A549 (cell line): ENCODE data around the gene CEP85. TPM values are rescaled to one million over a fixed set of nuclear protein-coding genes. Genes with fewer than 3 reads are reported as not detected.

Source experiments
- ATAC-seq, 2 experiments: fragments of 200-7000 bp in 1 of 2; fragments of >200 bp in 1 of 2; cut with Nextera tagmentation in 1 of 2; cut with Tn5 transposase in 1 of 2; 3 replicates each; pipeline versions ENCODE4 v1.8.0 to v1.9.1; 2018 to 2020; ENCODE audit warnings: mild to moderate bottlenecking in 1 of 2, moderate library complexity in 1 of 2
- CTCF ChIA-PET: fragments of 300-600 bp; sonication (Branson Sonifier 250); formaldehyde crosslinking; extraction: SDS; loops from one replicate; lab custom pipeline; 2021; ENCODE audit warnings: antibody characterized with exemption, inconsistent platforms; lab: Yijun Ruan, JAX
- POLR2A ChIA-PET: fragments of 350-600 bp; formaldehyde crosslinking; extraction: SDS; loops from one replicate; lab custom pipeline; 2021; ENCODE audit warnings: antibody characterized with exemption, inconsistent platforms; lab: Yijun Ruan, JAX
- DNase-seq, 2 experiments: peaks; one replicate each; pipeline versions ENCODE4 v3.0.0 to v3.0.0-alpha.2; 2011 to 2016; ENCODE audit warnings: low read depth in 1 of 2, low spot score in 1 of 2
- FAIRE-seq: peaks from 2 replicates; lab custom pipeline; 2011; peaks lifted over from hg19 to GRCh38; lab: Jason Lieb, UNC
- H3K27ac ChIP-seq, 2 experiments: fragments of >200 bp; sonication (Bioruptor Twin); formaldehyde crosslinking; 3 replicates each; pipeline ENCODE4 v1.5.1; 2016 to 2017
- H3K4me1 ChIP-seq: fragments of >200 bp; sonication (Bioruptor Twin); formaldehyde crosslinking; 3 replicates; pipeline ENCODE4 v1.6.1; 2016
- H3K4me2 ChIP-seq: fragments of >200 bp; sonication (Bioruptor Twin); formaldehyde crosslinking; 3 replicates; pipeline ENCODE4 v1.6.1; 2016
- H3K4me3 ChIP-seq: fragments of >200 bp; sonication (Bioruptor Twin); formaldehyde crosslinking; 3 replicates; pipeline ENCODE4 v1.5.1; 2016
- H3K9me3 ChIP-seq: fragments of >200 bp; sonication (Bioruptor Twin); formaldehyde crosslinking; 3 replicates; pipeline ENCODE4 v1.6.1; 2016
- BCL3 ChIP-seq: fragments of >200 bp; sonication (Bioruptor Twin); formaldehyde crosslinking; IDR thresholded peaks from 3 replicates; pipeline ENCODE4 v1.6.1; 2016
- BHLHE40 ChIP-seq: IDR thresholded peaks from 2 replicates; pipeline ENCODE4 v1.6.1; 2012; ENCODE audit warnings: low read depth, low read length, inconsistent platforms
- CBX2 ChIP-seq: fragments of 200-600 bp; sonication (generic); IDR thresholded peaks from 2 replicates; pipeline ENCODE4 v1.6.1; 2016; ENCODE audit warnings: low read depth, mild to moderate bottlenecking, borderline replicate concordance
- CHD4 ChIP-seq: fragments of 200-600 bp; sonication (generic); IDR thresholded peaks from 2 replicates; pipeline ENCODE4 v1.6.1; 2016; ENCODE audit warnings: antibody characterized with exemption, mild to moderate bottlenecking, borderline replicate concordance
- E2F6 ChIP-seq: IDR thresholded peaks from 2 replicates; pipeline ENCODE4 v1.6.1; 2012; ENCODE audit warnings: low read depth, borderline replicate concordance
- ESRRA ChIP-seq: fragments of 150-350 bp; IDR thresholded peaks from 2 replicates; pipeline ENCODE4 v1.6.1; 2014; ENCODE audit warnings: mild to moderate bottlenecking, low read length, borderline replicate concordance
- FOSL2 ChIP-seq, 2 experiments: fragments of 450-650 bp in 1 of 2; fragments of >200 bp in 1 of 2; sonication (Bioruptor Twin) in 1 of 2; formaldehyde crosslinking; IDR thresholded peaks; 2 replicates each; pipeline versions ENCODE4 v1.5.0 to v1.6.1; 2016 to 2020; ENCODE audit warnings: mild to moderate bottlenecking in 1 of 2, moderate library complexity in 1 of 2
- FOXS1 ChIP-seq: fragments of 250-450 bp; sonication (Bioruptor Pico); IDR thresholded peaks from 2 replicates; pipeline ENCODE4 v1.5.0; 2020; ENCODE audit warnings: mild to moderate bottlenecking, moderate library complexity
- HES2 ChIP-seq: fragments of >200 bp; sonication (Bioruptor Twin); formaldehyde crosslinking; IDR thresholded peaks from 2 replicates; pipeline ENCODE4 v1.6.1; 2016
- JUN ChIP-seq, 2 experiments: fragments of >200 bp; sonication (Bioruptor Twin); formaldehyde crosslinking; IDR thresholded peaks; 2 replicates in 1 of 2; 3 replicates in 1 of 2; pipeline ENCODE4 v1.6.1; 2016 to 2017
- KDM5A ChIP-seq: fragments of 200-600 bp; sonication (generic); IDR thresholded peaks from 2 replicates; pipeline ENCODE4 v1.6.1; 2016; ENCODE audit warnings: antibody characterized with exemption, mild to moderate bottlenecking
- MAZ ChIP-seq: fragments of 150-350 bp; IDR thresholded peaks from 2 replicates; pipeline ENCODE4 v1.6.1; 2014; ENCODE audit warnings: antibody characterized with exemption, low read depth, low read length, borderline replicate concordance
- MYC ChIP-seq: IDR thresholded peaks from 2 replicates; pipeline ENCODE4 v1.6.1; 2012; ENCODE audit warnings: mild to moderate bottlenecking, inconsistent platforms, low read length, improper control_type of control experiment, borderline replicate concordance
- NFE2L2 ChIP-seq: fragments of 150-350 bp; conservative IDR thresholded peaks from 2 replicates; pipeline ENCODE4 v1.6.1; 2014; ENCODE audit warnings: low read length
- NPAS2 ChIP-seq: fragments of 250-450 bp; sonication (Bioruptor Pico); IDR thresholded peaks from 2 replicates; pipeline ENCODE4 v1.8.0; 2022; ENCODE audit warnings: mild to moderate bottlenecking, moderate library complexity, borderline replicate concordance
- REST ChIP-seq: fragments of 200-600 bp; sonication (generic); IDR thresholded peaks from 2 replicates; pipeline ENCODE4 v1.6.1; 2016; ENCODE audit warnings: antibody characterized with exemption, mild to moderate bottlenecking, moderate library complexity
- SMC3 ChIP-seq: fragments of >200 bp; sonication (Bioruptor Twin); formaldehyde crosslinking; IDR thresholded peaks from 3 replicates; pipeline ENCODE4 v1.6.1; 2018; ENCODE audit warnings: inconsistent platforms
- SREBF2 ChIP-seq: fragments of 450-650 bp; IDR thresholded peaks from 2 replicates; pipeline ENCODE4 v1.6.1; 2014; ENCODE audit warnings: mild to moderate bottlenecking, moderate library complexity
- WGBS: methylation state at CpG from one replicate; pipeline ENCODE4 v1.1.6; 2017; ENCODE audit errors: missing lambda C conversion rate; 5-methylcytosine and 5-hydroxymethylcytosine counted together
- polyA plus RNA-seq, 4 experiments: library from polyadenylated mRNA; depleted of rRNA in 3 of 4; stranded (reverse); fragments of >200 nt; fragmentation: RNase III in 1 of 4; extraction: RNeasy Plus Mini Kit Qiagen cat#74134 plus additional on column Dnase treatment in 1 of 4; gene quantifications; 2 replicates in 3 of 4; 3 replicates in 1 of 4; pipeline ENCODE4 v1.2.3, GENCODE V29; 2011 to 2017
- TF ChIP-seq, protein P1 (sequence below): IDR thresholded peaks from 2 replicates; pipeline ENCODE4 v1.6.1; 2012

The CEP85 gene
- polyA plus RNA-seq, 2 of the 4 experiments (the other 2 are of a cell fraction): 13.0 to 21.1 TPM

DNA sequence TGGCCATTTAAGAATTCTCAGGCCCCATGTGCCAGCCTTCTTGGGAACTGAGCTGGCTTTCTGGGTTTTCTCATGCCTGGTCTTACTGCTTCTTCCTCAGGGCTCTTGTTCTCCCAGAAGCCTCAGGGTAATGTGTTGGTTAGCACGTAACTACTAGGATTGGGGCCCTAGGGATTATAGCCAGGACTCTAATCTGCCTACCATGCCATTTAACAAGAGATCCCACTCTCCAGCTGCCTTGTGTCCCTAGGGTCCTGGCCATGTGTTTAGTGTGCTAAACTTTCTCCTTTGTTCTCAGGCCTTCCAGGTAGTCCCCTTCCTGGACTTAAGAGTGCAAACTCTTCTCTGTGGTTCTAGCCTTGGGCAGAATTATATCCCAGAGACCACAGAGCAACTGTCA, 43.7 kb downstream of the CEP85 start:
- TF ChIP-seq BHLHE40 (no peak), SMC3 (no peak), NPAS2 (CRISPR knock-in tag) (no peak), FOXS1 (CRISPR knock-in tag) (no peak), REST (no peak), FOSL2 (IDR thresholded peaks at IDR 0.05) (no peak), FOSL2 (CRISPR knock-in tag; IDR thresholded peaks at IDR 0.05) (no peak), ESRRA (no peak), BCL3 (no peak), CBX2 (no peak), NFE2L2 (no peak), HES2 (no peak), SREBF2 (no peak), KDM5A (no peak), MAZ (no peak), JUN (IDR thresholded peaks at IDR 0.05) (no peak), E2F6 (no peak), MYC (no peak)
- TF ChIP-seq, protein P1, sequence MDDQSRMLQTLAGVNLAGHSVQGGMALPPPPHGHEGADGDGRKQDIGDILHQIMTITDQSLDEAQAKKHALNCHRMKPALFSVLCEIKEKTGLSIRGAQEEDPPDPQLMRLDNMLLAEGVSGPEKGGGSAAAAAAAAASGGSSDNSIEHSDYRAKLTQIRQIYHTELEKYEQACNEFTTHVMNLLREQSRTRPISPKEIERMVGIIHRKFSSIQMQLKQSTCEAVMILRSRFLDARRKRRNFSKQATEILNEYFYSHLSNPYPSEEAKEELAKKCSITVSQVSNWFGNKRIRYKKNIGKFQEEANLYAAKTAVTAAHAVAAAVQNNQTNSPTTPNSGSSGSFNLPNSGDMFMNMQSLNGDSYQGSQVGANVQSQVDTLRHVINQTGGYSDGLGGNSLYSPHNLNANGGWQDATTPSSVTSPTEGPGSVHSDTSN: no peak
- CTCF ChIA-PET: interaction anchor here (0.7 to 6.0 kb wide), 6 partner anchors 7 to 140 kb away, joined by 3 to 32 read pairs (median 10); no protein-coding TSS in a partner anchor
- Histone ChIP-seq H3K27ac (no peak overlapping the region), H3K4me3 (no peak overlapping the region), H3K4me1 (peaks cover 45% of the 10 kb centered on the region), H3K9me3 (no peaks in the 10 kb centered on the region), H3K4me2 (no peak overlapping the region)
- FAIRE-seq (no peak), DNase-seq (no peak), ATAC-seq (no peak)
- 90% methylated on average over 1 of the region's 1 CpG for WGBS
- POLR2A ChIA-PET: no interaction called here

DNA sequence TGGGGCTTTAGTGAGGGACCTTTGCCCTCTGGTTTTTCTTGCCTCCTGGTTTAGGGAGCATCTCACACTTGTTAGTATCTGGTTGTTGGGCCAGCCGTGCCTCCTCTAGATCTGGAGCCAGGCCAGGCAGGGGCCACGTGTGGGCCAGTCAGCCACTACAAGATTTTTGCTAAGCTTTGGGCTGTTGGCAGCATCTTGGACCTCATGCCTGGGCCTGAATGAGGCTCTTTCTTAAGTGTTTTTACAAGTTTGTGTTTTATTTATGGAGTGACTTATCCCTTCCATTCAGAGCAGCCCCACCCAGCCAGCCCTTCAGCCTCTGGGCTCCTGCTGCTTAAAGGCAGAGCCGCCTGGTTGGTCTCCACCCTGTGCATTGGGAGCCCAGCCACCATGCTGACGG, 44.3 kb downstream of the CEP85 start:
- no peaks in the 10 kb centered on the region for H3K9me3 ChIP-seq
- POLR2A ChIA-PET: no interaction called here
- peaks cover 45% of the 10 kb centered on the region for H3K4me1 ChIP-seq
- FAIRE-seq (no peak), DNase-seq (no peak), ATAC-seq (no peak)
- WGBS: 68% methylated on average over 4 of the region's 4 CpGs
- no peak overlapping the region for H3K27ac ChIP-seq
- H3K4me3 ChIP-seq: no peak overlapping the region
- no peak overlapping the region for H3K4me2 ChIP-seq
- CTCF ChIA-PET: interaction anchor here (2.1 to 6.0 kb wide), 3 partner anchors 43 to 113 kb away, joined by 7 to 32 read pairs (median 12); no protein-coding TSS in a partner anchor
- TF ChIP-seq CHD4: no peak
